Coronary artery (tissue), 2 donors: ENCODE data around the gene GSG1.
A peak's percentile ranks its signal among the peaks of the same experiment; 100 is the strongest.

Experiments used
- DNase-seq: peaks from one replicate; pipeline ENCODE4 v3.0.0-alpha.2; 2017; ENCODE audit warnings: low spot score
- H3K27ac ChIP-seq, 2 donors: fragments of 200-600 bp; sonication (generic); one replicate each; pipeline ENCODE4 v1.5.1; 2016 to 2019
- H3K4me3 ChIP-seq: fragments of 200-600 bp; sonication (generic); 2 replicates; pipeline ENCODE4 v1.5.1; 2016; ENCODE audit warnings: mild to moderate bottlenecking, moderate library complexity
- CTCF ChIP-seq: fragments of 200-600 bp; sonication (generic); IDR thresholded peaks from one replicate; pipeline ENCODE4 v1.5.1; 2019; ENCODE audit warnings: antibody characterized with exemption

GSG1 gene

GRCh38 chr12:13101821-13102375 lies 1.6 kb downstream of the GSG1 start:
- no peak for TF ChIP-seq CTCF
- Histone ChIP-seq H3K27ac (peak overlapping the region; percentile 90 to 97), H3K4me3 (peak overlapping the region; percentile 78)
- no peak for DNase-seq

- DNase-seq, result peak; percentile 98
- no peak for TF ChIP-seq CTCF
- Histone ChIP-seq H3K4me3 (peak overlapping the region; percentile 78), H3K27ac (peak overlapping the region; percentile 90 to 97)
Observed at GRCh38 chr12:13100882-13101769, 2.3 kb downstream of the GSG1 start.

GRCh38 chr12:13100605-13100881 lies 2.9 kb downstream of the GSG1 start:
- no peak for DNase-seq
- TF ChIP-seq CTCF, result no peak
- Histone ChIP-seq H3K4me3 (peak overlapping the region; percentile 78), H3K27ac (peak overlapping the region; percentile 90 to 97)

GRCh38 chr12:13099844-13100604 lies 3.4 kb downstream of the GSG1 start:
- peak overlapping the region; percentile 90 to 97 for H3K27ac ChIP-seq
- H3K4me3 ChIP-seq, result peak overlapping the region; percentile 78
- TF ChIP-seq CTCF, result no peak
- no peak for DNase-seq

- no peak for DNase-seq
- TF ChIP-seq CTCF, result no peak
- Histone ChIP-seq H3K4me3 (no peak overlapping the region), H3K27ac (peak overlapping the region; percentile 90 to 97)
Observed at GRCh38 chr12:13099066-13099843, 4.2 kb downstream of the GSG1 start.

- Histone ChIP-seq H3K27ac (peak overlapping the region; percentile 61 to 82), H3K4me3 (peak overlapping the region; percentile 53)
- no peak for DNase-seq
- no peak for TF ChIP-seq CTCF
Observed at GRCh38 chr12:13097491-13098011, 5.9 kb downstream of the GSG1 start.
